ENCODE data around the gene SRBD1. TPM values are rescaled to one million over a fixed set of nuclear protein-coding genes. Genes with fewer than 3 reads are reported as not detected.

Gene SRBD1
- polyA plus RNA-seq, 1 donor (not counting 4 experiments of a cell fraction or from before 2014, with no cell fraction given) = 8.8 TPM

DNA sequence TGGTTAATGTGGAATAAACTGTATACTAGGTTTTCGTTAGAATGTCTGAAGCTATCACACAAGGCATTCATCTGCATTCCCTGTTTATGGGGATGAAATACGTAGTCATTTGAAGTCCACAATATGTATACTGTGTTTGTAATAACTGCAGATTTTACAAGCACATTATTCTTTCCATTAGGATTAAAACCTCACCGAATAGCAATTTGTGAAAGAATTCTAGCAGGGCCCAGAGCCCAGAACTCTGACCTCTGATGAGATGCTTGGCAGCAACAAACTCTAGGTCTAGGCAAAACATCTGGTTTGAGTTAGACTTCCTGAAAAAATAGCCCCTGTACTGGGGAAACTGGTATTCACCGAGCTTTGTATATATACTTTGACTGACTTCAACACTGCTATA, 158.2 kb downstream of the SRBD1 start:
- Histone ChIP-seq H3K27ac (ENCODE audit: control insufficient read depth, insufficient read depth, low read length) (no peak overlapping the region), H3K4me1 (ENCODE audit: control insufficient read depth, extremely low read depth, insufficient read depth, low read length) (no peaks in the 10 kb centered on the region), H3K4me3 (ENCODE audit: control insufficient read depth in 2 of 3, extremely low read depth in 1 of 3, insufficient read depth in 2 of 3, low read depth in 1 of 3, low read length in 3 of 3) (no peak overlapping the region), H3K36me3 (ENCODE audit: control insufficient read depth in 2 of 2, extremely low read depth in 1 of 2, insufficient read depth in 2 of 2, low read length in 2 of 2) (no peaks in the 10 kb centered on the region), H3K79me2 (ENCODE audit: control insufficient read depth, insufficient read depth, low read length) (no peaks in the 10 kb centered on the region), H3K9me1 (ENCODE audit: control insufficient read depth, extremely low read depth, insufficient read depth, low read length) (no peaks in the 10 kb centered on the region), H4K20me1 (ENCODE audit: control insufficient read depth, extremely low read depth, insufficient read depth, low read length) (no peaks in the 10 kb centered on the region), H2AFZ (ENCODE audit: control insufficient read depth, low read length) (no peak overlapping the region), H3K9me3 (ENCODE audit: control insufficient read depth, low read depth, low read length) (no peaks in the 10 kb centered on the region), H3K9ac (ENCODE audit: control insufficient read depth, extremely low read depth, insufficient read depth, low read length) (no peak overlapping the region), H3K27me3 (ENCODE audit: control insufficient read depth, extremely low read depth, insufficient read depth, low read length) (no peaks in the 10 kb centered on the region), H3K4me2 (ENCODE audit: control insufficient read depth, extremely low read depth, insufficient read depth, low read depth, low read length) (no peak overlapping the region)
- TF ChIP-seq, protein P1, sequence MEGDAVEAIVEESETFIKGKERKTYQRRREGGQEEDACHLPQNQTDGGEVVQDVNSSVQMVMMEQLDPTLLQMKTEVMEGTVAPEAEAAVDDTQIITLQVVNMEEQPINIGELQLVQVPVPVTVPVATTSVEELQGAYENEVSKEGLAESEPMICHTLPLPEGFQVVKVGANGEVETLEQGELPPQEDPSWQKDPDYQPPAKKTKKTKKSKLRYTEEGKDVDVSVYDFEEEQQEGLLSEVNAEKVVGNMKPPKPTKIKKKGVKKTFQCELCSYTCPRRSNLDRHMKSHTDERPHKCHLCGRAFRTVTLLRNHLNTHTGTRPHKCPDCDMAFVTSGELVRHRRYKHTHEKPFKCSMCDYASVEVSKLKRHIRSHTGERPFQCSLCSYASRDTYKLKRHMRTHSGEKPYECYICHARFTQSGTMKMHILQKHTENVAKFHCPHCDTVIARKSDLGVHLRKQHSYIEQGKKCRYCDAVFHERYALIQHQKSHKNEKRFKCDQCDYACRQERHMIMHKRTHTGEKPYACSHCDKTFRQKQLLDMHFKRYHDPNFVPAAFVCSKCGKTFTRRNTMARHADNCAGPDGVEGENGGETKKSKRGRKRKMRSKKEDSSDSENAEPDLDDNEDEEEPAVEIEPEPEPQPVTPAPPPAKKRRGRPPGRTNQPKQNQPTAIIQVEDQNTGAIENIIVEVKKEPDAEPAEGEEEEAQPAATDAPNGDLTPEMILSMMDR (optimal IDR thresholded peaks at IDR 0.05 in 1 of 3, IDR thresholded peaks at IDR 0.05 in 1 of 3, conservative IDR thresholded peaks at IDR 0.05 in 1 of 3; ENCODE audit: extremely low read depth in 1 of 3, insufficient read depth in 2 of 3, low read length in 3 of 3) = no peak
- TF ChIP-seq EZH2 (IDR thresholded peaks at IDR 0.05; ENCODE audit: low read length) = no peak
- no peak for FAIRE-seq
- dilution Hi-C loops (cut with MboI; ENCODE audit: extremely low pct_ligation_motif_present, low sequenced_read_pairs) = no loop called here
- DNase-seq (ENCODE audit: low read depth, low spot score) = no peak

DNA sequence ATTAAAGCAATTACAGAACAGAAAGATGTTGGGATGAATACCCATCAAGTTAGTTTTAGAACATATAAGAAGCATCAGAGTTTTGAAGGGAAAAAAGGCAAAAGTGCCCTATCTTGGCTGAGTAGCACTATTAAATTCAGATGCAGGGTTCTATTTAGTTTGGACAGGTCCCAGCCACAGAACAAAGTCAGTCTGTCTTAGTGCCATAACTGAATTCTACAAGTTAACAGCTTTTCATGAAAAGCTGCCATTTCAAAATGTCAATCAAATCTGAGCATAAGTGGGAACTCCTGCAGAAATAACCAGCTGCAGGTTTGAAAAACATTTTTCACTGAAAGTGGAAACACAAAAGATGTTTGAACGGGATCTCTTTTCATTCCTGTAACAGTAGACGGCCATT, 160.4 kb downstream of the SRBD1 start:
- dilution Hi-C loops (cut with MboI; ENCODE audit: extremely low pct_ligation_motif_present, low sequenced_read_pairs) = no loop called here
- no peaks in the 10 kb centered on the region for H3K27me3 ChIP-seq (ENCODE audit: control insufficient read depth, extremely low read depth, insufficient read depth, low read length)

DNA sequence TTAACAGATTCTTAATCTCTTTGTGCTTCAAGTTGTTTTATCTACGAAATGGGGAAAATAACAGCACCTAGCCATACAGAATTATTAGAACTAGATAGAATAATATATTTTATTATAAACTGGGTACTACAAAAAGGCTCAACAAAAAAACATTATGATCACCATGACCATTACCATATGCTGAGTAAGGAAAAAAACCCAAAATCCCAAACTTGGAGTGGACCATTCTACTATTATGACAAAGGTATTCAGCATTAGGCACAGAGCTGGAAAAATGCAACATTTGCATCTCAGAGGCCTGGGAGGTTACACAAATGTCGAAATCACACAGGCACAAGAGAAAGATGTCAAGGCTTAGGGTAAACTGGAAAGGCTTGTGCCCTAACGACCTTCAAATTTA, 162.8 kb downstream of the SRBD1 start:
- H3K36me3 ChIP-seq (ENCODE audit: control insufficient read depth in 2 of 2, extremely low read depth in 1 of 2, insufficient read depth in 2 of 2, low read length in 2 of 2) = no peaks in the 10 kb centered on the region
- no peaks in the 10 kb centered on the region for H3K9me1 ChIP-seq (ENCODE audit: control insufficient read depth, extremely low read depth, insufficient read depth, low read length)
- no peak overlapping the region for H3K9ac ChIP-seq (ENCODE audit: control insufficient read depth, extremely low read depth, insufficient read depth, low read length)
- TF ChIP-seq EZH2 (IDR thresholded peaks at IDR 0.05; ENCODE audit: low read length) = no peak
- TF ChIP-seq, protein P1 (optimal IDR thresholded peaks at IDR 0.05 in 1 of 3, IDR thresholded peaks at IDR 0.05 in 1 of 3, conservative IDR thresholded peaks at IDR 0.05 in 1 of 3; ENCODE audit: extremely low read depth in 1 of 3, insufficient read depth in 2 of 3, low read length in 3 of 3) = no peak
- H3K4me2 ChIP-seq (ENCODE audit: control insufficient read depth, extremely low read depth, insufficient read depth, low read depth, low read length) = no peak overlapping the region
- no peak overlapping the region for H3K27ac ChIP-seq (ENCODE audit: control insufficient read depth, insufficient read depth, low read length)
- no peaks in the 10 kb centered on the region for H3K9me3 ChIP-seq (ENCODE audit: control insufficient read depth, low read depth, low read length)
- no peaks in the 10 kb centered on the region for H3K79me2 ChIP-seq (ENCODE audit: control insufficient read depth, insufficient read depth, low read length)
- no peaks in the 10 kb centered on the region for H3K27me3 ChIP-seq (ENCODE audit: control insufficient read depth, extremely low read depth, insufficient read depth, low read length)
- dilution Hi-C loops (cut with MboI; ENCODE audit: extremely low pct_ligation_motif_present, low sequenced_read_pairs) = no loop called here
- DNase-seq (ENCODE audit: low read depth, low spot score) (no peak), FAIRE-seq (no peak)
- no peak overlapping the region for H3K4me3 ChIP-seq (ENCODE audit: control insufficient read depth in 2 of 3, extremely low read depth in 1 of 3, insufficient read depth in 2 of 3, low read depth in 1 of 3, low read length in 3 of 3)
- H3K4me1 ChIP-seq (ENCODE audit: control insufficient read depth, extremely low read depth, insufficient read depth, low read length) = no peaks in the 10 kb centered on the region
- no peaks in the 10 kb centered on the region for H4K20me1 ChIP-seq (ENCODE audit: control insufficient read depth, extremely low read depth, insufficient read depth, low read length)
- no peak overlapping the region for H2AFZ ChIP-seq (ENCODE audit: control insufficient read depth, low read length)

More for the DNA sequence above, 160.4 kb downstream of the SRBD1 start:
- no peak overlapping the region for H3K4me3 ChIP-seq (ENCODE audit: control insufficient read depth in 2 of 3, extremely low read depth in 1 of 3, insufficient read depth in 2 of 3, low read depth in 1 of 3, low read length in 3 of 3)
- no peak for DNase-seq (ENCODE audit: low read depth, low spot score)
- no peak for TF ChIP-seq EZH2 (IDR thresholded peaks at IDR 0.05; ENCODE audit: low read length)
- no peak overlapping the region for H3K9ac ChIP-seq (ENCODE audit: control insufficient read depth, extremely low read depth, insufficient read depth, low read length)
- H3K79me2 ChIP-seq (ENCODE audit: control insufficient read depth, insufficient read depth, low read length) = no peaks in the 10 kb centered on the region
- no peaks in the 10 kb centered on the region for H3K9me3 ChIP-seq (ENCODE audit: control insufficient read depth, low read depth, low read length)
- H2AFZ ChIP-seq (ENCODE audit: control insufficient read depth, low read length) = no peak overlapping the region
- FAIRE-seq = no peak
- no peaks in the 10 kb centered on the region for H4K20me1 ChIP-seq (ENCODE audit: control insufficient read depth, extremely low read depth, insufficient read depth, low read length)
- no peak overlapping the region for H3K4me2 ChIP-seq (ENCODE audit: control insufficient read depth, extremely low read depth, insufficient read depth, low read depth, low read length)
- H3K36me3 ChIP-seq (ENCODE audit: control insufficient read depth in 2 of 2, extremely low read depth in 1 of 2, insufficient read depth in 2 of 2, low read length in 2 of 2) = no peaks in the 10 kb centered on the region
- no peak overlapping the region for H3K27ac ChIP-seq (ENCODE audit: control insufficient read depth, insufficient read depth, low read length)
- H3K9me1 ChIP-seq (ENCODE audit: control insufficient read depth, extremely low read depth, insufficient read depth, low read length) = no peaks in the 10 kb centered on the region
- no peaks in the 10 kb centered on the region for H3K4me1 ChIP-seq (ENCODE audit: control insufficient read depth, extremely low read depth, insufficient read depth, low read length)
